ENCODE measurements around the gene CCDC88B.

GRCh38 chr11:64372021-64372420, 32.0 kb downstream of the CCDC88B start:
- TF ChIP-seq MAX (IDR thresholded peaks at IDR 0.05) (no peak), GABPA (IDR thresholded peaks at IDR 0.05 in 1 of 2, conservative IDR thresholded peaks at IDR 0.05 in 1 of 2) (no peak), CTCF (IDR thresholded peaks at IDR 0.05; ENCODE audit: low read depth, low read length, missing input control) (no peak), TAF1 (conservative IDR thresholded peaks at IDR 0.05) (no peak), EGR1 (IDR thresholded peaks at IDR 0.05; ENCODE audit: low read depth in 2 of 2) (no peak), SP1 (IDR thresholded peaks at IDR 0.05) (no peak)

Measured in liver (tissue), 3 donors.